GM20000 (cell line): ENCODE data around the gene KRTAP10-1.

Experiments used
- DNase-seq: peaks from one replicate; pipeline ENCODE4 v3.0.0; 2012; ENCODE audit warnings: low spot score
- TF ChIP-seq, protein P1 (sequence below): IDR thresholded peaks from 2 replicates; pipeline ENCODE4 v1.5.1; 2012; ENCODE audit warnings: mild to moderate bottlenecking, control low read depth; ENCODE audit errors: extremely low read depth, missing control alignments

The KRTAP10-1 gene

DNA sequence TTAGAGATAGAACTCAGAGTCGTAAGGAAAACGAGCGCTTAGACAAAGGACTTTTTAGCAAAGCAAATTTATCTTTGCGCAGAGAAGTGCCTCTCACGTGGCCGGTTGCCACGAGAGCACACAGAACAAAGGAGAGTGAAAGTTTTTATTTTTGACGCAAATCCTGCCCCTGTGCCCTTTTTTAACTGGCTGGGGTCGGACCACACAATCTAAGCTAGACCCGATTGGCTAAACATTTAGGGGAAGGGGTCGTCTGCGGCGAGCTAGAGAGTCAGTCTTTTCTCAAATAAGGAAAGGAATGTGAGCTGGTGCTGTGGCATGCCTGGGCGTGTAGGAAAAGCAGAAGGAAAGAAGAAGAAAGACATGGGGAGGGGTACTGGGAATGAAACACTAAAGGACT, 8.9 kb upstream of the KRTAP10-1 start:
- TF ChIP-seq, protein P1, sequence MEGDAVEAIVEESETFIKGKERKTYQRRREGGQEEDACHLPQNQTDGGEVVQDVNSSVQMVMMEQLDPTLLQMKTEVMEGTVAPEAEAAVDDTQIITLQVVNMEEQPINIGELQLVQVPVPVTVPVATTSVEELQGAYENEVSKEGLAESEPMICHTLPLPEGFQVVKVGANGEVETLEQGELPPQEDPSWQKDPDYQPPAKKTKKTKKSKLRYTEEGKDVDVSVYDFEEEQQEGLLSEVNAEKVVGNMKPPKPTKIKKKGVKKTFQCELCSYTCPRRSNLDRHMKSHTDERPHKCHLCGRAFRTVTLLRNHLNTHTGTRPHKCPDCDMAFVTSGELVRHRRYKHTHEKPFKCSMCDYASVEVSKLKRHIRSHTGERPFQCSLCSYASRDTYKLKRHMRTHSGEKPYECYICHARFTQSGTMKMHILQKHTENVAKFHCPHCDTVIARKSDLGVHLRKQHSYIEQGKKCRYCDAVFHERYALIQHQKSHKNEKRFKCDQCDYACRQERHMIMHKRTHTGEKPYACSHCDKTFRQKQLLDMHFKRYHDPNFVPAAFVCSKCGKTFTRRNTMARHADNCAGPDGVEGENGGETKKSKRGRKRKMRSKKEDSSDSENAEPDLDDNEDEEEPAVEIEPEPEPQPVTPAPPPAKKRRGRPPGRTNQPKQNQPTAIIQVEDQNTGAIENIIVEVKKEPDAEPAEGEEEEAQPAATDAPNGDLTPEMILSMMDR: no peak
- DNase-seq: no peak

DNA sequence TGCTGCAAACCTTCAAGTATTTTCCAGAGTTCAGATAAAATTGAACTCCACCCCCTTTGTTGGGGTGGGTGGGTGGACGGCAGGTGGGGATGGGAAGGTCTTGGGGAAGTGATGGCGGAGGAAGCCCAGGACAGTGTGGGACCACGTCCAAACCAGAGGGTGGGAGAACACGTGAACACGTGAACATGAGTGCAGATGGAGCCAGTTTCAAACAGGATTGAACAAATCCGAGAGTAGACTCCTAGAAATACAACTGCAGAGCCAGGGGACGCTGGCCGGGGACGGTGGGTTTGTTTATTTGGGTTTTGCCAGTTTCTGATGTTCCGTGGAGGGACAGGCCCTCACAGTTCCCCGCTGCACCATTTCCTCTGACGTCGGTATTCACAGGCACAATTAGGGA, 8.4 kb upstream of the KRTAP10-1 start:
- TF ChIP-seq, protein P1: no peak
- no peak for DNase-seq

DNA sequence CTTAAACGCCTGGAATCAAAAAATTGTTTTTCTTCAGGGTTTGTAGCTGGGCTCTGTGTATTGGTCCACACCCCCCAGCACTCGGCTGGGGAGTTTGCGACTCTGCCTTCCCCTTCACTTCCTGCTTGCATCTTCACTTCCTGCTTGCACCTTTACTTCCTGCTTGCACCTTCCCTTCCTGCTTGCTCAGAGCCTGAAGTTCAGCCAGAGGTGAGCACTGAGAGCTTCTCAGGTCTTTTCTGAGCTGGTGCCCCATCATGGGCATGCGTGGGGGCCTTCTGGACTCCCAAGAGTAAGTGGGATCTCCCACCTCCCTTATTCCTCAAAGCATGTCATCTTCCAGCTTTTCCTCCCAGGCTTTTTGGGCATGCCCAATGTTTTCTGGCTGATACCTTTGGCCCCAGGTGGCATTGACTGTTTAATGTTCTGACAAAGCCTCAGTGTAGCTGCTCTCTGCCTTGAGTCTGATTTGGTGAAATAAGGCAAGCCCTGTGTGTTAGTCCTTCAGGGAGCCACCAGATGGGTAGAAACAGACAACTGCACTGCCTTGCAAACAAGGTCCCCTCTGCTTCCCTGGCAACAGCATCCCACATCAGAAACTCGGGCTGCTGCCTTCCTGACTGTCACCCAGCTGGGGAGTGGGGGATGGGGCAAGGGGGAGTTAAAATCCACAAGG, 7.8 kb upstream of the KRTAP10-1 start:
- DNase-seq: no peak
- TF ChIP-seq, protein P1: no peak

DNA sequence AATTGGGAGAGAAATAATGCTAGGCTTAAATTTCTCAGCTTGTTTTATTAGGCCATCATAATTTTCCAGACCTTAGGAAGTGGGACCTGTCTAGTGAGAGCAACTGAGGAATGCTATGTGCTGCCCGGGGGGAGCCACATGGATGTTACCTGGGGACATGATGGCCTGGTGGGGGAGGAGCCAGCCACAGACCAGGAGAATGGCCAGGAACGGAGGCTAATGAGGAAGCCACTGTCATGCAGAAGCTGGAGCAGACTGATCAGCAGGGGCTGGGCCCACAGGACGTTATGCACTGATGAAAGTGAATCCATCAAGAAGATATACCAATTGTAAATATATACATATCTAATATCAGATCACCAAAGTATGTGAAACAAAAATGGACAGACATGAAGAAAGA, 4.6 kb upstream of the KRTAP10-1 start:
- TF ChIP-seq, protein P1: no peak
- DNase-seq: no peak

DNA sequence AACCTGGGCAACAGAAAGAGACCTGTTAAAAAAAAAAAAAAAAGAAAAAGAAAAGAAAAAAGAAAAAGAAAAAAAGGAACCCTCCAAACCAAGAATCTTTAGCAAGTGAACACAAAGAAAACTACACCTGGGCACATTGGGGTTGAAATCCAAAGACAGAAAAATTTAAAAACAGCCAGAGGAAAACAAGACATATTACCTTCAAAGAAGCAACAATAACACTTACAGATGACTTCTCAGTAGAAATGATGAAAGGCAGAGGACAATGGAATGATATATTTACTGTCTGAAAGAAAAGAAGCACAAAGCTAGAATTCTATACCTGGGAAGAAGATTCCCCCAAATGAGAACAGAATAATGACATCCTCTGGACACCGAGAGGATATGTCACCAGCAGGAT, 2.7 kb upstream of the KRTAP10-1 start:
- TF ChIP-seq, protein P1: no peak
- no peak for DNase-seq

DNA sequence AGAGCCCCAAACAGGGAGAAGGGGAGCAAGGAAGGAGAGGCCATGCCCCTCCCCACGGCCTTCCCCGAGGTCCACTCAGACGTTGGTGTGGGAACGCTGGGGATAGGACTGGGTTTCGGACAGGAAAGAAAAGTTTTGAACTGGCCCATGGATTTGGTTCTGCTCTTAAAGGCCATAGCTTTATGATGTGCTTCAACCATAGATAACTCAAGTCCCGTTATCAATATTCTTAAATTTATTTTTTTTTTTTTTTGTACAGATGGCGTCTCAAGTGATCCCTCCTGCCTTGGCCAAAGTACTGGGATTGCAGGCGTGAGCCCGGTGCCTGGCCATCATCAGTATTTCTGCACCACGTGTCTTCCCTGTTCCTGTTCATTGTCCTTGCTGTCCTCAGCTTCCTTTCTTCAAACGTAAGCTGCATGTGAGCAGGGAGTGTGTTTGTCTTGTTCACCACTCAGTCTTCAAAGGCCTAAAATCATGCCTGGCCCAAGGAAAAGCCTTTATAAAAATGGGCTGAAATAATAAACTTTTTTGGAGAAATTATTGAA, 820 bp upstream of the KRTAP10-1 start:
- DNase-seq: no peak
- TF ChIP-seq, protein P1: no peak

DNA sequence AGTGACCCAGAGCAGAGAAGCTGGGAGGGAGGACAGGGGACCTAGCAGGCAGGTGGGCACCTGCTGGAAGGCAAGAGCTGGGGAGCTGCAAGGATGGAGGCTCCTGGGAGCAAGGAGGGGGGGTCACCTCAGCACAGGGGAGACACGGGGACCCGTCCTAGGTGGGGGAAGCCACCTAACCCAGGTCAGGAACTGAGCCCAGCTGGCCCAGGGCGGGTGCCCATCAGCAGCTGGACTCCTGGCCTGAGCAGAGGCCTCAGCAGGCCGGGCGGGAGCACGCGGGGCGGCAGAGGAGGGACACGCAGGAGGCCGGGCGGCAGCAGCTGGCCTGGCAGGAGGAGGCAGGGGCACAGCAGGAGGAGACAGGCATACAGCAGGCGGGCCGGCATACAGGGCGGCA, 949 bp downstream of the KRTAP10-1 start:
- TF ChIP-seq, protein P1: no peak
- no peak for DNase-seq
